Ascending aorta (tissue), 2 donors: ENCODE data around the gene NDST3. TPM values are rescaled to one million over a fixed set of nuclear protein-coding genes. Genes with fewer than 3 reads are reported as not detected.
A peak's percentile ranks its signal among the peaks of the same experiment; 100 is the strongest.

Source experiments
- DNase-seq, 2 donors: peaks; one replicate each; pipeline ENCODE4 v3.0.0-alpha.2; 2019; ENCODE audit warnings: low spot score in 2 of 2
- H3K27ac ChIP-seq, 2 donors: fragments of 200-600 bp; sonication (generic); one replicate each; pipeline ENCODE4 v1.5.1; 2016 to 2017; ENCODE audit warnings: mild to moderate bottlenecking in 1 of 2
- H3K27me3 ChIP-seq: fragments of 200-600 bp; sonication (generic); one replicate; pipeline ENCODE4 v1.5.1; 2017
- H3K36me3 ChIP-seq, 2 donors: fragments of 200-600 bp; sonication (generic); one replicate each; pipeline ENCODE4 v1.5.1; 2016
- H3K4me1 ChIP-seq, 2 donors: fragments of 200-600 bp; sonication (generic); one replicate each; pipeline ENCODE4 v1.5.1; 2016 to 2017; ENCODE audit warnings: mild to moderate bottlenecking in 1 of 2
- H3K4me3 ChIP-seq, 2 donors: fragments of 200-600 bp; sonication (generic); one replicate each; pipeline ENCODE4 v1.5.1; 2016 to 2017; ENCODE audit warnings: mild to moderate bottlenecking in 1 of 2
- H3K9me3 ChIP-seq, 2 donors: fragments of 200-600 bp; sonication (generic); one replicate each; pipeline ENCODE4 v1.5.1; 2016
- intact Hi-C: fragments of 100-400 bp; cut with DNase I; formaldehyde crosslinking; loops from one replicate; pipeline ENCODE4 v1.15.1; 2023
- total RNA-seq: library from RNA; depleted of rRNA; stranded (reverse); fragments of >200 nt; gene quantifications from one replicate; pipeline ENCODE4 v1.1.0, GENCODE V29; 2016
- TF ChIP-seq, protein P1 (sequence below), 3 experiments: fragments of 200-600 bp in 2 of 3; fragments of 450-650 bp in 1 of 3; sonication (generic) in 2 of 3; IDR thresholded peaks; one replicate each; pipeline ENCODE4 v1.5.1; 2016 to 2019; ENCODE audit warnings: antibody characterized with exemption in 3 of 3, mild to moderate bottlenecking in 1 of 3, moderate library complexity in 1 of 3

Gene NDST3
- total RNA-seq, 1 donor from 2014 or later = not detected

DNA sequence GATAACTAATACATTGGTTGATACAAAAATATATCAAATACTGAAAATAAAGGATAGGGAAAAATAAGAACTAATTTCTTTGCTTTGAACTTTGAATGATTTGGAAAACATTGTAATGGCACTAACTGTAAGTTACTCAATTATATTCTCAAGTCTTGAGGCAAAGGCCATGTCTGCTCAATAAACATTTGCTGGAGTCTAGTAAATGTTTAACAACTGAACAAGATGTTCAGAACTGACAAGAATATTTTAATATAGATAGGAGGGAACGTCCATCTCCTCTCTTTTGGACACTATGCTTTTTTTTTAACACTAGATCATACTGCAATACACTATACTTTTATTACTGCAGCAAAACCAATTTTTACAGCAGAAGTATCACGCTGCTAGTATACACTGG is 242.3 kb downstream of the NDST3 start:
- peaks cover 0 to 6% of the 10 kb centered on the region in 2 donors for H3K4me1 ChIP-seq
- H3K27me3 ChIP-seq = no peaks in the 10 kb centered on the region
- intact Hi-C loops = no loop called here
- H3K4me3 ChIP-seq = no peak overlapping the region
- H3K27ac ChIP-seq = no peak overlapping the region
- DNase-seq = no peak
- no peaks in the 10 kb centered on the region for H3K36me3 ChIP-seq
- H3K9me3 ChIP-seq = no peaks in the 10 kb centered on the region
- TF ChIP-seq, protein P1, sequence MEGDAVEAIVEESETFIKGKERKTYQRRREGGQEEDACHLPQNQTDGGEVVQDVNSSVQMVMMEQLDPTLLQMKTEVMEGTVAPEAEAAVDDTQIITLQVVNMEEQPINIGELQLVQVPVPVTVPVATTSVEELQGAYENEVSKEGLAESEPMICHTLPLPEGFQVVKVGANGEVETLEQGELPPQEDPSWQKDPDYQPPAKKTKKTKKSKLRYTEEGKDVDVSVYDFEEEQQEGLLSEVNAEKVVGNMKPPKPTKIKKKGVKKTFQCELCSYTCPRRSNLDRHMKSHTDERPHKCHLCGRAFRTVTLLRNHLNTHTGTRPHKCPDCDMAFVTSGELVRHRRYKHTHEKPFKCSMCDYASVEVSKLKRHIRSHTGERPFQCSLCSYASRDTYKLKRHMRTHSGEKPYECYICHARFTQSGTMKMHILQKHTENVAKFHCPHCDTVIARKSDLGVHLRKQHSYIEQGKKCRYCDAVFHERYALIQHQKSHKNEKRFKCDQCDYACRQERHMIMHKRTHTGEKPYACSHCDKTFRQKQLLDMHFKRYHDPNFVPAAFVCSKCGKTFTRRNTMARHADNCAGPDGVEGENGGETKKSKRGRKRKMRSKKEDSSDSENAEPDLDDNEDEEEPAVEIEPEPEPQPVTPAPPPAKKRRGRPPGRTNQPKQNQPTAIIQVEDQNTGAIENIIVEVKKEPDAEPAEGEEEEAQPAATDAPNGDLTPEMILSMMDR (IDR thresholded peaks at IDR 0.05) = no peak

GRCh38 chr4:118277243-118277642 is 243.0 kb downstream of the NDST3 start:
- Histone ChIP-seq H3K4me3 (no peak overlapping the region), H3K27me3 (no peaks in the 10 kb centered on the region), H3K4me1 (peaks cover 0 to 6% of the 10 kb centered on the region in 2 donors), H3K36me3 (no peaks in the 10 kb centered on the region), H3K27ac (no peak overlapping the region), H3K9me3 (no peaks in the 10 kb centered on the region)
- TF ChIP-seq, protein P1 (IDR thresholded peaks at IDR 0.05) = no peak
- intact Hi-C loops = no loop called here
- DNase-seq = no peak

DNA sequence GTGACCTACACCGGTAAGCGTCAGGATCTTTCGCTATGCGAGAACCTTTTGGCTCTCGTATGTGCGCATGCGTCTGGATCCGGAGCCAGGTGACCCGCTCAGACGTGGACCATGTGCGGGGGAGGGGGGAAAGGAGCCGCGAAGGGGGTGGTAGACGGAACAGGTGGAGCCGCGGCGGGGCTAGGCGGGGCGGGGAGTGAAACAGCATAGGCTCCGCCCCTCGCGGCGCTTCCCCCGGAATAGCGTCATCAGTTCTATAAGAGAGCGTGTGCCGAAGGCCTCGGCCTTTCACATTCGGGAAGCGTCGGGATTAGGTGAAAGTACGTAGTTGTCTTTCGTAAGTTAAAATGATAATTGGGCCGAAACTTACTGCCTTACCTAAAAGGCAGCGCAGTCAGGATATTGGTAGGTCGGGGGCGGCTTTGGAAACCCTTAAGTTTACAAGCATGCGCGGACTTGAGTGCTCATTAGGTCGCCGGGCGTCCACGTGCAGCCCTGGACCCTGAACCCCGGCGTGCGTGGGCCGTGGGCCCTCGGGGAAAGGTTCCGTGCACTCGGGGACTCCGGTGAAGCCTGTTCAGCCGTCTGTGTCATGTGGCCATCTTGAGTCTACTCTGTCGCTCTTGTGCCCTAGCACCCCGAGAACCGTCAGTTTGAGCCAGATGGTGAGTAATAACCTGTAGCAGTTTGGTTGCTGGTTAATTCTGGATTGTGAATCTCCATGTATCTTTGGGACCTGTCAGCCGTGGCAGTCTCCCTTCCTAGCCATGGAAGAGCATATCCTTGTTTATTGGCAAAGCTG is 244.4 kb downstream of the NDST3 start:
- intact Hi-C loops = loop anchor here (2.0 kb wide), 2 partner anchors 312 to 406 kb away; partner anchors contain the start of gene METTL14
- TF ChIP-seq, protein P1 (IDR thresholded peaks at IDR 0.05) = no peak
- H3K27ac ChIP-seq = peak overlapping the region; percentile 92 to 94
- H3K4me3 ChIP-seq = peak overlapping the region; percentile 84 to 87
- no peaks in the 10 kb centered on the region for H3K27me3 ChIP-seq
- H3K9me3 ChIP-seq = no peaks in the 10 kb centered on the region
- H3K36me3 ChIP-seq = no peaks in the 10 kb centered on the region
- DNase-seq = peak; percentile 88 to 97
- peaks cover 0 to 6% of the 10 kb centered on the region in 2 donors for H3K4me1 ChIP-seq

GRCh38 chr4:118279328-118279727 is 245.0 kb downstream of the NDST3 start:
- Histone ChIP-seq H3K27me3 (no peaks in the 10 kb centered on the region), H3K27ac (peak overlapping the region; percentile 92 to 94), H3K9me3 (no peaks in the 10 kb centered on the region), H3K4me1 (peaks cover 0 to 6% of the 10 kb centered on the region in 2 donors), H3K36me3 (no peaks in the 10 kb centered on the region), H3K4me3 (peak overlapping the region; percentile 84 to 87)
- intact Hi-C loops = loop anchor here (2.0 kb wide), 2 partner anchors 311 to 405 kb away; partner anchors contain the start of gene METTL14
- TF ChIP-seq, protein P1 (IDR thresholded peaks at IDR 0.05) = no peak
- DNase-seq = no peak

DNA sequence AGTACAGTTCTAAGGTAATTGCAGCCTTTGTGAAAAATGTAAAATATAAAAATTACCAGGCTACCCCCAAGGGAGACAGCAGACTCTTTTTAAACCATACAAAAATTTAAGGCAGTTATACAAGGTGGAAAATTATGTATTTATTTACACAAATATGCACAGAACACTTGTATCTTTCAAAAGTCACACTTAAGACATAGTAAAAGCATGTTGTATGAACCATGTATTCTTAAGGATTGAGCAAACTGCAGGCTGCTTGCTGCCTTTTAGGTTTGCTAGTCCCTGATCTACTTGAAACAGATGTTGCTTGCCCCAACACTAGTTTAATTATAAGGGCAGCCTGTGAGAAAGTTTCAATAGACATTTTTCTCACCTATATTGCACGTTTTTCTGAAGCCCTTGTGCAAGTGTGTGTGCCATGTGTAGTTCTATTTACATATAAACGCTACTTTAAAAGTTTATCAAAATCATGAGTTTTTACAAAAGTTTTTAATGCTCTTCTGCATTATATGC is 245.7 kb downstream of the NDST3 start:
- peak overlapping the region in 1 of 2 donors; percentile 92 for H3K27ac ChIP-seq
- H3K36me3 ChIP-seq = no peaks in the 10 kb centered on the region
- peak overlapping the region; percentile 84 to 87 for H3K4me3 ChIP-seq
- TF ChIP-seq, protein P1 (IDR thresholded peaks at IDR 0.05) = no peak
- no peaks in the 10 kb centered on the region for H3K27me3 ChIP-seq
- peaks cover 0 to 6% of the 10 kb centered on the region in 2 donors for H3K4me1 ChIP-seq
- no peak for DNase-seq
- no peaks in the 10 kb centered on the region for H3K9me3 ChIP-seq
- intact Hi-C loops = loop anchor here (2.0 kb wide), 2 partner anchors 311 to 405 kb away; partner anchors contain the start of gene METTL14
